ENCODE measurements around the gene GAB2.

- TF ChIP-seq POLR2AphosphoS5 (IDR thresholded peaks at IDR 0.05) (no peak), POLR2A (IDR thresholded peaks at IDR 0.05) (no peak), CTCF (IDR thresholded peaks at IDR 0.05) (no peak), EP300 (IDR thresholded peaks at IDR 0.05) (no peak)
These were observed 56.4 kb downstream of the GAB2 start for GRCh38 chr11:78361228-78361627.
